Subcutaneous adipose tissue (tissue), 4 donors: ENCODE data around the gene QDPR. TPM values are rescaled to one million over a fixed set of nuclear protein-coding genes. Genes with fewer than 3 reads are reported as not detected.

Experiments
- total RNA-seq, 4 donors: library from RNA; depleted of rRNA; stranded (reverse); fragments of >200 nt; gene quantifications; one replicate each; pipeline ENCODE4 v1.1.0, GENCODE V29; 2016
- TF ChIP-seq, protein P1 (sequence below): fragments of 450-650 bp; IDR thresholded peaks from one replicate; pipeline ENCODE4 v1.5.1; 2016; ENCODE audit warnings: low read depth, mild to moderate bottlenecking, control low read depth, antibody characterized with exemption, moderate library complexity

QDPR gene
- total RNA-seq, 4 donors from 2014 or later, result 13.9 to 50.9 (median 34.9) TPM

DNA sequence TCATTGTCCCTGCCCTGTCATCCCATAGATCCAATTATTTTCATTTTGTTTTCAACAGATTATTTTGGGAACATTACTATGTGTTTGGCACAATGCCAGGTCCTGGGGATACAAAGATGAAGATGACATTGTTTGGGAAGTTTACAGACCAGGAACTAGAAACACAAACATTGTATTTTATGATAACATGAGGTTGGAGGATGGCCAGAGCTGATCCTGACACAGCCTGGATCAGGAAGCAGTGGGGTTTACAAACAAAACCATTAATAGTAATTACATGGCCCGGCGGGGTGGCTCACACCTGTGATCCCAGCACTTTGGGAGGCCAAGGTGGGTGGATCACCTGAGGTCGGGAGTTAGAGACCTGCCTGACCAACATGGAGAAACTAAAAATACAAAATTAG lies 32.9 kb upstream of the QDPR start:
- TF ChIP-seq, protein P1, sequence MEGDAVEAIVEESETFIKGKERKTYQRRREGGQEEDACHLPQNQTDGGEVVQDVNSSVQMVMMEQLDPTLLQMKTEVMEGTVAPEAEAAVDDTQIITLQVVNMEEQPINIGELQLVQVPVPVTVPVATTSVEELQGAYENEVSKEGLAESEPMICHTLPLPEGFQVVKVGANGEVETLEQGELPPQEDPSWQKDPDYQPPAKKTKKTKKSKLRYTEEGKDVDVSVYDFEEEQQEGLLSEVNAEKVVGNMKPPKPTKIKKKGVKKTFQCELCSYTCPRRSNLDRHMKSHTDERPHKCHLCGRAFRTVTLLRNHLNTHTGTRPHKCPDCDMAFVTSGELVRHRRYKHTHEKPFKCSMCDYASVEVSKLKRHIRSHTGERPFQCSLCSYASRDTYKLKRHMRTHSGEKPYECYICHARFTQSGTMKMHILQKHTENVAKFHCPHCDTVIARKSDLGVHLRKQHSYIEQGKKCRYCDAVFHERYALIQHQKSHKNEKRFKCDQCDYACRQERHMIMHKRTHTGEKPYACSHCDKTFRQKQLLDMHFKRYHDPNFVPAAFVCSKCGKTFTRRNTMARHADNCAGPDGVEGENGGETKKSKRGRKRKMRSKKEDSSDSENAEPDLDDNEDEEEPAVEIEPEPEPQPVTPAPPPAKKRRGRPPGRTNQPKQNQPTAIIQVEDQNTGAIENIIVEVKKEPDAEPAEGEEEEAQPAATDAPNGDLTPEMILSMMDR, result no peak

DNA sequence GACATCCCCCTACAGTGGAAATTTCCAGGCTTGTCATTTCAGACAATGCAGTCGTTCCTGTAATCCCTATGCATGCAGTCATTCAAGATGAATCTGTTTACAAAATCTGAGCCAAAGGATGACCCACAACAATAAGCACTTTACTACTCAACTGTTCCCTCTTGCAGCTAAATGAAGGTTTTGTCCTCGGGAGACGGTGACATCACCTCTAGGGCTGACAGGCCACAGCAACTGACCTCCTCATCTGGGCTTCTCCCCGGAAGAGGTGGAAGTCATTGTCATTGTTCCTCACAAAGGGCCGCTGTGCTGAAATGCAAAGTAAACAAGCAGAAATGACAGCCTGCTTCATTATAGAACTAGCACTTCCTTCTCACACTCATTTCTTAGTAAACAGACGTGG lies 32.3 kb upstream of the QDPR start:
- TF ChIP-seq, protein P1, result no peak

DNA sequence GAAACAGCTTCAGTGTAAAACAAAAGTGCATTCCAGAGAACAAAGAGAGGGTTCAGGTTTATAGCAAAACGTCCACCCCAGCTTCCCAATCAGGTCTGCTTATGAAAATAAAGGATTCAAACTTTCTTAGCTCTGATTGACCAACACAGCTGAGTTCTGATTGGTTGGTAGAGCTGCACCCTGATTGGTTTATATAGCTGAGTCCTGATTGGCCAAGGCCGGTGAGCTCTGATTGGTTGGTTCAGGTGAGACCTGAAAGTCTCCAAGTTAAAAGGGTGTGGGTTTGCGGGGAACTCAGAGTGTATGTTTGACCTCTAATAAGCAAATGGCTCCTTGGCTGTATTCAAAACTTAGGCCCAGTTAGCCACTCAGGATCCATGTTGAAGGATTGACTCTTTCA lies 24.0 kb upstream of the QDPR start:
- TF ChIP-seq, protein P1, result no peak

DNA sequence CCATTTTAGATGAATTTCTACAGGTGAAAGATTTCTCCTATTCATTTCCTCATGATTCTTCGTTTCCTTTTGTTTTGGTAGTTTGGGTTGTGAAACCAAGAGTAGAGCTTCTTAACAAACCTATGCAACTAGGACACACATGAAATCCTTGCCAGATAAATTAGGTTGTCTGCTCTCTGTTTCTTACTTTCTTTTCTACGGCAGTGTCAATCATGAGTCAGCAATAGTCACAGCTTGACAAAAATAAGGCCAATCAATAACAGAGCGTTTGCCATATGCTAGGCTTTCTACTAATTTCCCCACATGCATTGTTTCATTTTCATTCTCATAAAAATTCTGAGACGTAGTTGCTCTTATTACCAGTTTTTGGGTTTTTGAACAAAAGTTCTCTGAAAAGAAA lies 23.4 kb upstream of the QDPR start:
- TF ChIP-seq, protein P1, result no peak

DNA sequence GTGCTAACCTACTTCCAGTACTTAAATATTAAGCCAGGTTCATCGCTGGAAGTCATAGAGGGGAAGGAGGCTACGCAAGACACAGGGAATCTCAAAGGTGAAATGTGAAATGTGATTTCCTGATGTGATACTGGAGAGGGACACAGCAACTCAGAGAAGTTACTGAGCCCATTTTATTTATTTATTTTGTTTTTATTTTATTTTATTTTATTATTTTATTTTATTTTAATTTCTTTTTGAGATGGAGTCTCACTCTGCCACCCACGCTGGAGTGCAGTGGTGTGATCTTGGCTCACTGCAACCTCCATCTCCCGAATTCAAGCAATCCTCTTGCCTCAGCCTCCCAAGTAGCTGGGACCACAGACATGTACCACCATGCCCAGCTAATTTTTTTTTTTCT lies 22.8 kb upstream of the QDPR start:
- TF ChIP-seq, protein P1, result no peak

DNA sequence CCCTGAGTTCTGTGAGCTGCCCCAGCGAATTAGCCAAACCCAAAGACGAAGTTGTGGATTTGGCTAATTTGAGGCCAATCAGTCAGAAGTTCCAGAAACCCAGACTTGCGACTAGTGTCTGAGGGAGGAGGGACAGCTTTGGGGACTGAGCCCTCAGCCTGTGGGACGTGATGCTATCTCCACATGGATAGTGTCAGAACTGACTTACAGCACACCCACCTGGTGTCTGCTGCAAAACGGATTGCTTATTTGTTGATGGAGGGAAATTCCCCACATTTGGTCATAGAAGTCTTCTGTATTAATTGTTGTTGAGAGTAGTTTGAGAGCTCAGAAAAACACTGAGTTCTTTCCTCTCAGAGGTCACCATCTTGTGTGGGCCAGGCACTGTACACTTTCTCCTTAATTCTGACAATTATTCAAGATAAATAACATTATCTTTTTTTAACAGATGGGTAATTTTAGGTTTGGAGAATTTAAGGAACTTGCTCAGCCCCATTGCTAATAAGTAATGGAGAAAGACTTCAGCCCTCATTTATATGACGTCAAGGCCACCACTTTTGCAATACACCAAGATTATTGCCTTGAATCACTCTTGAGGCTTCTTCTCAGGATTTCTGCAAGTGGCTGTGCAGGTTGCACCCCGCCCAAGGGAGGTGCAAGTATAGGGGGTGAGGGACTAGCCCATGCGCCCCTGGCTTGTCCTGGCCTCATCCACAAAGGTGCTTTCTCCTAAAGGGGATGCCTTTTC lies 19.8 kb upstream of the QDPR start:
- TF ChIP-seq, protein P1, result no peak

DNA sequence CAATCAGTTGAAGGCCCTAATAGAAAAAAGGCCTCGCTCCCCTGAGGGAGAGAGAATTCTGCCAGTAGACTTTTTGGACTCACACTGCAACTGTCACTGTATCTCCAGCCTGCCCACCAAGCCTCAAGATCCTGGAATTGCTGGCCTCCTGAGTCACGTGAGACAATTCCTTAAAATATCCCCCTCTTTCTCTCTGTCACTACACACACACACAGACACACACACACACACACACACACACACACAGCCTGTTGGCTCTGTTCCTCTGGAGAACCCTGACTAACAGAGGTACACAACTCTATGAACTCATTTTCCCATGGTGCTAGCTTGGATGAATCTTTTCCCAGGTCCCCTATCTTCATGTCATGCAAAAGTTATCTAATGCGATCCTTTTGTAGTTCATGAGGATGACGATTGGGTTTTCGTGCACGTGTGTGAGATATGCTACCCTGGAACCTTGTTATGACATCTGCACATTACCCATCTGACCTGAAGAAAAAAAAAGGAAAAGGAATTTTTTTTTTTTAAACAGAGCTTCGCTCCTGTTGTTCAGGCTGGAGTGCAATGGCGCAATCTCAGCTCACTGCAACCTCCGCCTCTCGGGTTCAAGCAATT lies 16.8 kb upstream of the QDPR start:
- TF ChIP-seq, protein P1, result no peak
